Measurements from ENCODE around the gene GIT2.
"Not testable (repeated sequence)": the region's sequence is repeated elsewhere in the genome, so short reads cannot be mapped to it uniquely, and the experiment has no call there.

GIT2 gene, protein sequence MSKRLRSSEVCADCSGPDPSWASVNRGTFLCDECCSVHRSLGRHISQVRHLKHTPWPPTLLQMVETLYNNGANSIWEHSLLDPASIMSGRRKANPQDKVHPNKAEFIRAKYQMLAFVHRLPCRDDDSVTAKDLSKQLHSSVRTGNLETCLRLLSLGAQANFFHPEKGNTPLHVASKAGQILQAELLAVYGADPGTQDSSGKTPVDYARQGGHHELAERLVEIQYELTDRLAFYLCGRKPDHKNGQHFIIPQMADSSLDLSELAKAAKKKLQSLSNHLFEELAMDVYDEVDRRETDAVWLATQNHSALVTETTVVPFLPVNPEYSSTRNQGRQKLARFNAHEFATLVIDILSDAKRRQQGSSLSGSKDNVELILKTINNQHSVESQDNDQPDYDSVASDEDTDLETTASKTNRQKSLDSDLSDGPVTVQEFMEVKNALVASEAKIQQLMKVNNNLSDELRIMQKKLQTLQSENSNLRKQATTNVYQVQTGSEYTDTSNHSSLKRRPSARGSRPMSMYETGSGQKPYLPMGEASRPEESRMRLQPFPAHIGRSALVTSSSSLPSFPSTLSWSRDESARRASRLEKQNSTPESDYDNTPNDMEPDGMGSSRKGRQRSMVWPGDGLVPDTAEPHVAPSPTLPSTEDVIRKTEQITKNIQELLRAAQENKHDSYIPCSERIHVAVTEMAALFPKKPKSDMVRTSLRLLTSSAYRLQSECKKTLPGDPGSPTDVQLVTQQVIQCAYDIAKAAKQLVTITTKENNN

DNA sequence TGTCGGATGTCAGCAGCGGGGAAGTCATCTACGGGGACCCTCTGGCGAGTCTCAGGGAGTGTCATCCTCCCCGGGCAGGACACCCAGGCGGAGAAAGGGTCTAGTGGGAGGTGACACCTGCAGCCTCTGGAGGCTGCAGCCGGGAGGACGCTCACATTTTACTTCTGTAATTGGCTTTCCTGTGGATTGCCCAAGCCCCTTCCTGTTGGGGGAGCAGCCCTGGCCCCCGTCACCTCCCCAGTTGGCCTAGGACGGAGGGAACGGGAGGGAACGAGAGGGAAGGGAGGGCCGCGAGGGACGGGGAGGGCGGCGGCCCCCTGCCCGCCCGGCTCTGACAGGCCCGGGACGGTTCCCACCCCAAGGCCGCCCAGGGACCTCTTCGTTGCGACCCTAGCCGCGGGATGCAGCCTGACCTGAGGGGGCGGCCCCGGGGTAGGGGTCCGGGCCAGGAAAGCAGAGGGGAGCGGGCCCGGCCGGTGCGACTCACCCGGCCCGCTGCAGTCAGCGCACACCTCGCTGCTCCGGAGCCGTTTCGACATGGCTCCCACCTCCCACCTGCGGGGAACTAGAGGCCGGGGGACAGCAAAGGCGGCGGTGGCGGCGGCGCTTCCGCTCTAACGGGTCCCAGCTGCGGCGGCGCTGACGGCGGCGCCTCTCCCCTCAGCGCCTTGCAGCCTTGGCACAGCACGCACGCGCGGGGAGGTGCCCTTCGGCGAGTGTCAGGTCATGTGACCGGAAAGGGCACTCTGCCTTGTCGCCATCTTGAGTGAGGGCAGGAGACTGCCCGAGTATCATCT lies at the start of gene GIT2:
GIT2 (minus strand) TSS at position 683 of the 797 bp plus-strand sequence; CDS start at position 539, 144 bp downstream.
- peak; percentile 77 for DNase-seq

GRCh38 chr12:110042264-110042663 lies 46.1 kb upstream of the GIT2 start:
- no peak for DNase-seq

DNA sequence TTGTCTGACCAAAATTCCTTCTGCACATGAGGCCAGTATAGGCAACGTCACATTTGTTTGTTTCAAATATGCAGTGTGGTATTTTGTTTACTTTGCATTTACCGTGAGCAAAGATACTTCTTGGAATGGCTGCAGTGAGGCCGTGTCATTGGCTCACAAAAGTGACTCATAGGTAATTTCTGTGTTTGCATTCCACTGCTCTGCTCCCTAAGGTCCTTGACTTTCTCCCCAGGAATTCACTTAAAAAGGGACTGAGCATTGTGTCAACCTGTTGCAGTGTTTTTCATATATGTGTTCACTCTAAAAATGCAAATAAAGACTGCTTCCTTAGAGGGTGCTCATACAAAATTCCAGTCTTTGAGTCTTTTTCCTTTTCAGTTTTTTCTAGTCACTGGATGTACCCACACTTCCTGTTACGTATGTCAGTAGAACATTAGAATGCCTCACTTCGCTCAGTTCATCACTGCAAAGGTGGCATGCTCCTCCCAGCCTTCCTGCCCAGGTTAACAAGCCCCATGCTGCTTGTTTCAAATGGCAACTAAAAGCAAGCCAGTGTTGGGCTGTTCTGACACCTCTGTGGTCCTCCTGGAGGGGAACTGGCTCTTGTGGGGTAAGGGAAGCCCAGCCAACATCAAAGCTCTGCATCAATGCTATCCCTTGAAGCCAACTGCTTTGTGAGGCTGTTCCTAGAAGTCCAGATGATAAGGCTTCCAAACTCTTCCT lies 43.1 kb upstream of the GIT2 start:
- DNase-seq, result no peak

GRCh38 chr12:110038741-110039084 lies 42.5 kb upstream of the GIT2 start:
- no peak for DNase-seq

DNA sequence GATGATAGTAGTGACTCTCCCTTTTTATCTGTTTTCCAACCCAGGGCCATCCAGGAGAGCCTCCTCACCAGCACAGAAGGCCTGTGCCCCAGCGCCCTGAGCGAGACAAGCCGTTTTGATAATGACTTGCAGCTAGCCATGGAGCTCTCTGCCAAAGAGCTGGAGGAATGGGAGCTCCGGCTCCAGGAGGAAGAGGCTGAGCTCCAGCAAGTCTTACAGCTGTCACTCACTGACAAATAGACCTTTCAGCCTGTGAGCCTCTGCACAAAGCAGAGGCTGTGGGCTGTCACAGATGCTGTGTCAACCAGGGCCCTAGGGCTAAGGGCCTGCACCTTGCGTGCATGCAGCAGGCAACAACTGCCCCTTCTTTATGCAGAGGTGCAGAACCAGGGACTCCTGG lies 41.1 kb upstream of the GIT2 start:
- DNase-seq, result no peak

GRCh38 chr12:110035534-110036104 lies 39.5 kb upstream of the GIT2 start:
- no peak for DNase-seq

GRCh38 chr12:110033888-110034287 lies 37.7 kb upstream of the GIT2 start:
- DNase-seq, result no peak

DNA sequence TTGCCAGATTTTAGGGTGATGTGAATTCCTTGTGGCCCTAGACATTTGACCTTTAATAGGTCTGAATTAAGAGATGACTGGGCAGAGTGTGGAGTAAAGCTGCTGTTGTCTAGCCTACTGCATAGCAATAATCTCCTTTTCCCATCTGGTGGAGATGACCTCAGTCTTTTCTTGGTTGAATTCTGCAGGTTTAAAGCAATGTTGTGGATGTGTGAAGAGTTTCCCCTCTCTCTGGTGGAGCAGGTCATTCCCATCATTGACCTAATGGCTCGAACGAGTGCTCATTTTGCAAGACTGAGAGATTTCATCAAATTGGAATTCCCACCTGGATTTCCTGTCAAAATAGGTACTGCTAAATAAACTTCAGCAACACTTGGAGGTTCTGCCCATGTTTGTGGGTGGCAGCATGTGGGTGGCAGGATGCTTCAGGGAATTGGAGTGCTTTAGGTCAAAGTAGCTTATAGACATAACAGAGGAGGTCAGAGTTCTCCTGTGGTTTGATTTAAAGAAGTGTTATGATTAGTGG lies 33.2 kb upstream of the GIT2 start:
- no peak for DNase-seq

DNA sequence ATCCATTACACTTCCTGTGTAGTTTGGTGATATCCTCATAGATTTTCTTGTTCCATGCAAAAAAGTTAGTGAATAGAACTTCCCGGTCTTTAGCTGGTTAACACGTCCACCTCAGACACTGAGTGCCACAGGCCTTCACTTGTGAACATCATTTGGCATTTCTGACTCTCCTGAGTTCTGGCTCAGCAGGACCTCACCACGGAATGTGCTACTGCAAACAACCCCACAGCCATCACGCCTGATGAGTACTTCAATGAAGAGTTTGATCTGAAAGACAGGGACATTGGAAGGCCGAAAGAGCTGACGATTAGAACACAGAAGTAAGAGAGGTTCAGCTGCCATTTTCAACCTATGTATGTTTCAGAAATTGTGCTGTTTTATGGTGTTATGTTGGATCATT lies 32.2 kb upstream of the GIT2 start:
- no peak for DNase-seq

GRCh38 chr12:110024051-110024450 lies 27.9 kb upstream of the GIT2 start:
- DNase-seq, result no peak

DNA sequence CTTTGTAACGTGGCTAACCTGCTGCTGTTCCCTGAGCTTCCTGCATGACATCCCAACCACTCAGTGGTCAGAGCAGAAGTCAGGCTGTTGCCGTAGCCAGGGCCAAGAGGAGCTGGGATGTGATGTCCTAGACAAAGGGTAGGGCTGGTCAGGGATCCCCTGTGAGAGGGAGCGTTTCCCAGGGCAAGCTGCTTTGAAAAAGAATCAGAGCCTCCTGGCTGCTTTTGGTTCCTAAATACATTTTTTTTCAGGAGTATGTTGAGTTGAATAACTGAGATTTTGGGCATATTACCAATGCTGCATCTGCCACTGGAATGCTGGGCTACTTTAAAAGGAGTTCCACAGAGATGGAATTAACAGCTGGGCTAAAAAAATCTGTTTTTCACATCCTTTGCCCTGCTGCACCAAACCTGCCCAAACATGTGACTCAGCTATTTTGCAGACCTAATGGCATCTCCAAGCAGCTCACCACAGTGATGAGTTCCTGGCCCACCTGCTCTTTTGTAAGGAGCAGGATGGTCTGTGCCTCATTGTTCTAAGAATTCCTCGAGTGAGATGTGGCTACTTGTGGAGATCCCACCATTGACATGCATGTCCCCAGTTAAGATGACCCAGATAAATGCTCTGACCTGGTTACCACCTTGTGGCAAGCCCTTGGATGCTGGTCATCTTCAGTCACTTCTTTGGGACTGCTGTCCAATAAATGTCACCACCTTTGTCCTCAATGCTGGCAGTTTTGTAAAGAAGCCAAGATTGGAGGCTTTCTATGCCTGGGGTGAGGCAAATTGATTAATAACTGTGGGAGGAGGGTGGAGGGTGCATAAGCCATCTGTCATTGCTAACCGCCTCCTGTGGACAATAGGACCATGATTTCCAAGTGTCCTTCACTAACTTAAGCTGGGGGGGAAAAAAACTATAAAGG lies 27.2 kb upstream of the GIT2 start:
- no peak for DNase-seq

DNA sequence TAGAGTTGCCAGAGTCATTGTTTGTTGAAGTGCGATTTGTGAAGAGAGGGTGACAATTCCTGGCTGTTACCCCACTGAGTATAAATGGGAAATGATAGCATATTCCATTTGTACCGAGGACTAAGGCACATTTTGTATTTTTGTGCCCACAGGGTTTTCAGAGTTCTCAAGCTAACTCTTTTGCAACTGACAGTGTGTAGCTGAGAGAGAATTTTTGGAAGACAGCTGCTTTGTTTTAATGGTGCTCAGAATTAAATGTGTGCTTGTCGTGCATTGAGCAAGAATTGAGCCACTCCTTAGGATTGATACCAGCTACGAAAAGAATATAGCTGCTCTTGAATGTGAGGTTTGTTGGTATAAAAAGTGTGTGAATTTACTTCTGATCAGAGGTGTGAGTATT lies 24.8 kb upstream of the GIT2 start:
- DNase-seq, result no peak

- no peak for DNase-seq
These were observed 19.0 kb upstream of the GIT2 start for GRCh38 chr12:110015132-110015531.

GRCh38 chr12:110012659-110013058 lies 16.5 kb upstream of the GIT2 start:
- no peak for DNase-seq

- no peak for DNase-seq
These were observed 16.0 kb upstream of the GIT2 start for GRCh38 chr12:110012137-110012536.

GRCh38 chr12:110010853-110011723 lies 14.9 kb upstream of the GIT2 start:
- DNase-seq, result no peak

DNA sequence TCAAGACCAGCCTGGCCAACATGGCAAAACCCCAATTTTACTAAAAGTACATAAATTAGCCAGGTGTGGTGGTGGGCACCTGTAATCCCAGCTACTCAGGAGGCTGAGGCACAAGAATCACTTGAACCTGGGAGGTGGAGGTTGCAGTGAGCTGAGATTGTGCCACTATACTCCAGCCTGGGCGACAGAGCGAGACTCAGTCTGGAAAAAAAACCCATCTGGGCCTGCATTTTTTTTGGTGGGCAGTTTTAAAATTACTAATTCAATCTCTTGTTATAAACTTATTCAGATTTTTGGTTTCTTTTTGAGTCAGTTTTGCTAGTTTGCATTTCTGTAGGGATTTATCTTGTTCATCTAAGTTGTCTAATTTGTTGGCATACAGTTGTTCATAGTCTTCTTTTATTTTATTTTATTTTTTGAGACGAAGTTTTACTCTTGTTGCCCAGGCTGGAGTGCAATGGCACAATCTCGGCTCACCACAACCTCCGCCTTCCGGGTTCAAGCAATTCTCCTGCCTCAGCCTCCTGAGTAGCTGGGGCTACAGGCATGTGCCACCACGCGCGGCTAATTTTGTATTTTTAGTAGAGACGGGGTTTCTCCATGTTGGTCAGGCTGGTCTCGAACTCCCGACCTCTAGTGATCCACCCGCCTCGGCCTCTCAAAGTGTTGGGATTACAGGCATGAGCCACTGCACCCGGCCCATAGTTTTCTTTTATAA lies 12.7 kb upstream of the GIT2 start:
- DNase-seq, result not testable (repeated sequence)

DNA sequence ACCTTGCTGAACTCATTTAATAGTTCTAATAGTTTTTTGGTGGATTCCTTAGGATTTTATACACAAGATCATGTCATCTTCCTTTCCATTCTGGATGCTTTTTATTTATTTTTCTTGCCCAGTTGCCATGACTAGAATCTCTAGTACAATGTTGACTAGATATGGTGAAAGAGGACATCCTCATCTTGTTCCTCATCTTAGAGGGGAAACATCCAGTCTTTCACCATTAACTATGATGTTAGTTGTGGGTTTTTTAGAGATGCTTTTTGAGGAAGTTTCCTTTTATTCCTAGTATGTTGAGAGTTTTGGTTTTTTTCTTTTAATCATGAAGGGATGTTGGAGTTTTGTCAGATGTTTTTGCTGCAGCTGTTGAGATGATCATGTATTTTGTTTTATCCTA lies 11.7 kb upstream of the GIT2 start:
- DNase-seq, result no peak

- no peak for DNase-seq
These were observed 9.9 kb upstream of the GIT2 start for GRCh38 chr12:110006115-110006514.
